Uterus (tissue), 2 donors: ENCODE data around the gene C5orf47.

Source experiments
- POLR2A ChIP-seq, 2 donors: fragments of 450-650 bp; IDR thresholded peaks; one replicate each; pipeline ENCODE4 v1.6.1; 2016; ENCODE audit warnings: antibody characterized with exemption in 2 of 2, mild to moderate bottlenecking in 1 of 2, moderate library complexity in 1 of 2
- TF ChIP-seq, protein P1 (sequence below), 4 experiments: fragments of 200-600 bp in 2 of 4; fragments of 450-650 bp in 2 of 4; sonication (generic) in 2 of 4; IDR thresholded peaks; one replicate each; pipeline ENCODE4 v1.5.1; 2016 to 2019; ENCODE audit warnings: antibody characterized with exemption in 4 of 4, mild to moderate bottlenecking in 2 of 4, moderate library complexity in 1 of 4

DNA sequence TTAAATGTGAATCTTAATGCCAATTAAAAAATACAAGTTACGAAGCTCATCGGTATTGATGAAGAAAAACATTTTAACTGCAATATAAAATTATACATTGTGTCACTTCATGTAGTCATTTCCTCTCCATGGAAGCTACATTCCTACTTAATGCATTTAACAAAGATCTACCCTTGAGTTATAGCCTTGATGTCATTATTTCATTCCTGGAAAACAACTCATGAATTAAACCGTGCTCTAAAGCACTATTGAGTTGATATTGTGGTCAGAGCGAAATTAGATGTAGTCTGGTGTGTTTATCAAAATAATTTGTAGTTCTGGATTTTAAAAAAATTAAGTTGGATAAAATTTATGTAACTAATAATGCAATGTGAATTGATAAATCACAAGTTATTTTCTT lies 11.1 kb downstream of the C5orf47 start:
- no peak for TF ChIP-seq POLR2A (IDR thresholded peaks at IDR 0.05)
- TF ChIP-seq, protein P1, sequence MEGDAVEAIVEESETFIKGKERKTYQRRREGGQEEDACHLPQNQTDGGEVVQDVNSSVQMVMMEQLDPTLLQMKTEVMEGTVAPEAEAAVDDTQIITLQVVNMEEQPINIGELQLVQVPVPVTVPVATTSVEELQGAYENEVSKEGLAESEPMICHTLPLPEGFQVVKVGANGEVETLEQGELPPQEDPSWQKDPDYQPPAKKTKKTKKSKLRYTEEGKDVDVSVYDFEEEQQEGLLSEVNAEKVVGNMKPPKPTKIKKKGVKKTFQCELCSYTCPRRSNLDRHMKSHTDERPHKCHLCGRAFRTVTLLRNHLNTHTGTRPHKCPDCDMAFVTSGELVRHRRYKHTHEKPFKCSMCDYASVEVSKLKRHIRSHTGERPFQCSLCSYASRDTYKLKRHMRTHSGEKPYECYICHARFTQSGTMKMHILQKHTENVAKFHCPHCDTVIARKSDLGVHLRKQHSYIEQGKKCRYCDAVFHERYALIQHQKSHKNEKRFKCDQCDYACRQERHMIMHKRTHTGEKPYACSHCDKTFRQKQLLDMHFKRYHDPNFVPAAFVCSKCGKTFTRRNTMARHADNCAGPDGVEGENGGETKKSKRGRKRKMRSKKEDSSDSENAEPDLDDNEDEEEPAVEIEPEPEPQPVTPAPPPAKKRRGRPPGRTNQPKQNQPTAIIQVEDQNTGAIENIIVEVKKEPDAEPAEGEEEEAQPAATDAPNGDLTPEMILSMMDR (IDR thresholded peaks at IDR 0.05): no peak
